Epithelial cell of prostate (primary cell): ENCODE results near the gene BPHL.

Experiments used
- DNase-seq: peaks from one replicate; pipeline ENCODE4 v3.0.0-alpha.2; 2011; ENCODE audit warnings: low read depth, low spot score
- H3K27ac ChIP-seq: fragments of 450-650 bp; 2 replicates; pipeline ENCODE4 v1.5.1; 2017; ENCODE audit warnings: mild to moderate bottlenecking

The BPHL gene

GRCh38 chr6:3201388-3201787 lies 82.9 kb downstream of the BPHL start:
- DNase-seq = no peak
- no peak overlapping the region for H3K27ac ChIP-seq
